H1 (cell line): ENCODE results near the gene TMCO2.

Source experiments
- BRCA1 ChIP-seq: IDR thresholded peaks from 2 replicates; pipeline ENCODE4 v1.6.1; 2012; ENCODE audit warnings: low read depth, low read length, improper control_type of control experiment
- CEBPB ChIP-seq: IDR thresholded peaks from 2 replicates; pipeline ENCODE4 v1.6.1; 2012; ENCODE audit warnings: low read depth, low read length
- EGR1 ChIP-seq: IDR thresholded peaks from 2 replicates; pipeline ENCODE4 v1.6.1; 2011; ENCODE audit warnings: low read depth, low read length, borderline replicate concordance
- EP300 ChIP-seq, 2 experiments: IDR thresholded peaks; 1 replicate in 1 of 2; 2 replicates in 1 of 2; pipeline ENCODE4 v1.6.1; 2011 to 2012; ENCODE audit warnings: low read depth in 2 of 2, low read length in 2 of 2, mild to moderate bottlenecking in 2 of 2, borderline replicate concordance in 1 of 2, inconsistent platforms in 1 of 2, moderate library complexity in 1 of 2
- GABPA ChIP-seq: IDR thresholded peaks from 2 replicates; pipeline ENCODE4 v1.6.1; 2011; ENCODE audit warnings: mild to moderate bottlenecking, low read length, moderate library complexity, borderline replicate concordance; ENCODE audit not compliant: insufficient read depth
- HDAC2 ChIP-seq, 2 experiments: fragments of 300-600 bp in 1 of 2; sonication (generic) in 1 of 2; IDR thresholded peaks; 2 replicates each; pipeline ENCODE4 v1.6.1; 2011 to 2012; ENCODE audit warnings: low read depth in 2 of 2, low read length in 2 of 2, mild to moderate bottlenecking in 2 of 2, moderate library complexity in 2 of 2, borderline replicate concordance in 1 of 2, inconsistent platforms in 1 of 2
- JUND ChIP-seq: IDR thresholded peaks from 2 replicates; pipeline ENCODE4 v1.6.1; 2011; ENCODE audit warnings: mild to moderate bottlenecking, improper control_type of control experiment, low read length
- POLR2AphosphoS5 ChIP-seq: IDR thresholded peaks from 2 replicates; pipeline ENCODE4 v1.6.1; 2011; ENCODE audit warnings: low read depth, low read length
- RNF2 ChIP-seq: fragments of 200-900, 300-1000 bp; sonication (generic); IDR thresholded peaks from 2 replicates; pipeline ENCODE4 v1.7.1; 2016; ENCODE audit warnings: borderline replicate concordance, low read depth, mild to moderate bottlenecking, antibody characterized with exemption, low read length; ENCODE audit not compliant: poor library complexity, severe bottlenecking; ENCODE audit errors: missing control alignments
- SIN3A ChIP-seq, 2 experiments: IDR thresholded peaks in 1 of 2; conservative IDR thresholded peaks in 1 of 2; 2 replicates each; pipeline ENCODE4 v1.6.1; 2011 to 2012; ENCODE audit warnings: low read length in 2 of 2, improper control_type of control experiment in 1 of 2, low read depth in 1 of 2, mild to moderate bottlenecking in 1 of 2
- SUZ12 ChIP-seq: fragments of 200-600 bp; sonication (generic); IDR thresholded peaks from 2 replicates; pipeline ENCODE4 v1.6.1; 2012; ENCODE audit warnings: mild to moderate bottlenecking, inconsistent platforms, low read length, moderate library complexity, mixed read lengths
- ZNF274 ChIP-seq: IDR thresholded peaks from 2 replicates; pipeline ENCODE4 v1.7.0; 2012; ENCODE audit warnings: low read length, borderline replicate concordance; ENCODE audit errors: extremely low read depth
- TF ChIP-seq, protein P1 (sequence below), 3 experiments: IDR thresholded peaks; 1 replicate in 2 of 3; 2 replicates in 1 of 3; pipeline versions ENCODE4 v1.5.1 to v1.6.1; 2011; ENCODE audit warnings: low read length in 3 of 3, mild to moderate bottlenecking in 3 of 3, inconsistent platforms in 2 of 3, low read depth in 1 of 3, moderate library complexity in 1 of 3; ENCODE audit not compliant: insufficient read depth in 1 of 3; ENCODE audit errors: control extremely low read depth in 1 of 3
- TF ChIP-seq, protein P2 (sequence below): IDR thresholded peaks from 2 replicates; pipeline ENCODE4 v1.6.1; 2012; ENCODE audit warnings: inconsistent platforms

DNA sequence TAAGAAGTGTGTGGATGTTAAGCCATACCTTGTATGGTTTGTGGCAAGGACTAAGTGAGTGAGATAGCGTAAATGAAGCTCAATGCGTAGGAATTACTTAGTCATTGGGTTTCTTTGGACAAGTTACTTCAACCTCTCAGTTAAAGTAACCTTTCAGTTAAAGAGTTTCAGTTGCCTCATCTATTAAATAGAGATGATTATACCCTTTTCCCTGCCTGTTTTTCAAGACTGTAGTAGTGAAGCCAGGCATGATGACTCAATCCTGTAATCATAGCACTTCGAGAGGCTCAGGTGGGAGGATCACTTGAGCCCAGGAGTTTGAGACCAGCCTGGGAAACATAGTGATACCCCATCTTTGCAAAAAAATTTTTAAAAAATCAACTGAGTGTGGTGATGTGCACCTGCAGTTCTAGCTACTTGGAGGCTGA, 16.6 kb downstream of the TMCO2 start:
- TF ChIP-seq EP300 (IDR thresholded peaks at IDR 0.05; ENCODE audit: borderline replicate concordance in 1 of 2, low read depth in 2 of 2, low read length in 2 of 2) (no peak), JUND (no peak), SIN3A (conservative IDR thresholded peaks at IDR 0.05 in 1 of 2, IDR thresholded peaks at IDR 0.05 in 1 of 2; ENCODE audit: low read depth in 1 of 2, low read length in 2 of 2) (no peak), ZNF274 (no peak), SUZ12 (no peak), RNF2 (no peak), CEBPB (no peak), POLR2AphosphoS5 (no peak), EGR1 (no peak), BRCA1 (no peak), HDAC2 (IDR thresholded peaks at IDR 0.05; ENCODE audit: borderline replicate concordance in 1 of 2, low read depth in 2 of 2, low read length in 2 of 2) (no peak), GABPA (no peak)
- TF ChIP-seq, protein P1, sequence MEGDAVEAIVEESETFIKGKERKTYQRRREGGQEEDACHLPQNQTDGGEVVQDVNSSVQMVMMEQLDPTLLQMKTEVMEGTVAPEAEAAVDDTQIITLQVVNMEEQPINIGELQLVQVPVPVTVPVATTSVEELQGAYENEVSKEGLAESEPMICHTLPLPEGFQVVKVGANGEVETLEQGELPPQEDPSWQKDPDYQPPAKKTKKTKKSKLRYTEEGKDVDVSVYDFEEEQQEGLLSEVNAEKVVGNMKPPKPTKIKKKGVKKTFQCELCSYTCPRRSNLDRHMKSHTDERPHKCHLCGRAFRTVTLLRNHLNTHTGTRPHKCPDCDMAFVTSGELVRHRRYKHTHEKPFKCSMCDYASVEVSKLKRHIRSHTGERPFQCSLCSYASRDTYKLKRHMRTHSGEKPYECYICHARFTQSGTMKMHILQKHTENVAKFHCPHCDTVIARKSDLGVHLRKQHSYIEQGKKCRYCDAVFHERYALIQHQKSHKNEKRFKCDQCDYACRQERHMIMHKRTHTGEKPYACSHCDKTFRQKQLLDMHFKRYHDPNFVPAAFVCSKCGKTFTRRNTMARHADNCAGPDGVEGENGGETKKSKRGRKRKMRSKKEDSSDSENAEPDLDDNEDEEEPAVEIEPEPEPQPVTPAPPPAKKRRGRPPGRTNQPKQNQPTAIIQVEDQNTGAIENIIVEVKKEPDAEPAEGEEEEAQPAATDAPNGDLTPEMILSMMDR (IDR thresholded peaks at IDR 0.05; ENCODE audit: control extremely low read depth in 1 of 3, insufficient read depth in 1 of 3, low read depth in 1 of 3, low read length in 3 of 3): no peak
- TF ChIP-seq, protein P2, sequence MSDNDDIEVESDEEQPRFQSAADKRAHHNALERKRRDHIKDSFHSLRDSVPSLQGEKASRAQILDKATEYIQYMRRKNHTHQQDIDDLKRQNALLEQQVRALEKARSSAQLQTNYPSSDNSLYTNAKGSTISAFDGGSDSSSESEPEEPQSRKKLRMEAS: no peak
